Omental fat pad (tissue), 4 donors: Measurements from ENCODE around the gene LAPTM4A. TPM values are rescaled to one million over a fixed set of nuclear protein-coding genes. Genes with fewer than 3 reads are reported as not detected.

Source experiments
- ATAC-seq: fragments of 150-250 bp; one replicate; pipeline ENCODE4 v1.9.1; 2016; ENCODE audit warnings: mild to moderate bottlenecking, moderate library complexity; ENCODE audit not compliant: low FRiP score
- DNase-seq: peaks from one replicate; pipeline ENCODE4 v3.0.0-alpha.2; 2019; ENCODE audit warnings: low spot score
- total RNA-seq, 4 donors: library from RNA; depleted of rRNA; stranded (reverse); fragments of >200 nt; gene quantifications; one replicate each; pipeline ENCODE4 v1.1.0, GENCODE V29; 2016
- TF ChIP-seq, protein P1 (sequence below), 3 donors: fragments of 450-650 bp; IDR thresholded peaks; one replicate each; pipeline ENCODE4 v1.5.1; 2016 to 2017; ENCODE audit warnings: antibody characterized with exemption in 3 of 3, mild to moderate bottlenecking in 3 of 3, moderate library complexity in 2 of 3

LAPTM4A gene
- total RNA-seq, 4 donors from 2014 or later = 174 to 306 (median 225) TPM

DNA sequence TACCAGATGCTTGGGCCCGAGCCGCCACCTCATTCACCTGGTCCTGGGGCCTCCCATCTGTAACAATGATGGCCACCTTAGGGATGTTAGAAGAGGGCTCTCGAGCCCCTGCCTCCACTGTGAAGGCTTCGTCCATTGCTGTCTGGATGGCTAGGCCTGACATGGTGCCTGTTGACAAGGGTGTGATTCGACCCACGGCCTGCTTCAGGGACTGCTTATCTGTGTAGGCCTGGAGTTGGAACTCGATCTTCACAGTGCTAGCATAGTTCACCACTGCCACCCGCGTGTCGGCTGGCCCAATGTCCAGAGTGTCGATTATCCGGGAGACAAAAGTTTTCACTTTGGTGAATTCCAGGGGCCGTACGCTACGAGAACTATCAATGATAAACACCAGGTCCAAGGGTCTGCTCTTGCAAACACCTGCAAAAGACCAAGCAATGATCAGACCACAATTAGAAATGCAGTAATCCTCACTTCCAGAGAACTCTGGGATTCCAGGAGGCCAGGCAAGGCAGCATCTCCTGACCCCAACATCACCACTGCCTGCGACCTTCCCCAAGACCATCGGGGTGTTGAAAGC, 45.4 kb downstream of the LAPTM4A start:
- DNase-seq (no peak), ATAC-seq (no peak)
- TF ChIP-seq, protein P1, sequence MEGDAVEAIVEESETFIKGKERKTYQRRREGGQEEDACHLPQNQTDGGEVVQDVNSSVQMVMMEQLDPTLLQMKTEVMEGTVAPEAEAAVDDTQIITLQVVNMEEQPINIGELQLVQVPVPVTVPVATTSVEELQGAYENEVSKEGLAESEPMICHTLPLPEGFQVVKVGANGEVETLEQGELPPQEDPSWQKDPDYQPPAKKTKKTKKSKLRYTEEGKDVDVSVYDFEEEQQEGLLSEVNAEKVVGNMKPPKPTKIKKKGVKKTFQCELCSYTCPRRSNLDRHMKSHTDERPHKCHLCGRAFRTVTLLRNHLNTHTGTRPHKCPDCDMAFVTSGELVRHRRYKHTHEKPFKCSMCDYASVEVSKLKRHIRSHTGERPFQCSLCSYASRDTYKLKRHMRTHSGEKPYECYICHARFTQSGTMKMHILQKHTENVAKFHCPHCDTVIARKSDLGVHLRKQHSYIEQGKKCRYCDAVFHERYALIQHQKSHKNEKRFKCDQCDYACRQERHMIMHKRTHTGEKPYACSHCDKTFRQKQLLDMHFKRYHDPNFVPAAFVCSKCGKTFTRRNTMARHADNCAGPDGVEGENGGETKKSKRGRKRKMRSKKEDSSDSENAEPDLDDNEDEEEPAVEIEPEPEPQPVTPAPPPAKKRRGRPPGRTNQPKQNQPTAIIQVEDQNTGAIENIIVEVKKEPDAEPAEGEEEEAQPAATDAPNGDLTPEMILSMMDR (IDR thresholded peaks at IDR 0.05) = no peak

DNA sequence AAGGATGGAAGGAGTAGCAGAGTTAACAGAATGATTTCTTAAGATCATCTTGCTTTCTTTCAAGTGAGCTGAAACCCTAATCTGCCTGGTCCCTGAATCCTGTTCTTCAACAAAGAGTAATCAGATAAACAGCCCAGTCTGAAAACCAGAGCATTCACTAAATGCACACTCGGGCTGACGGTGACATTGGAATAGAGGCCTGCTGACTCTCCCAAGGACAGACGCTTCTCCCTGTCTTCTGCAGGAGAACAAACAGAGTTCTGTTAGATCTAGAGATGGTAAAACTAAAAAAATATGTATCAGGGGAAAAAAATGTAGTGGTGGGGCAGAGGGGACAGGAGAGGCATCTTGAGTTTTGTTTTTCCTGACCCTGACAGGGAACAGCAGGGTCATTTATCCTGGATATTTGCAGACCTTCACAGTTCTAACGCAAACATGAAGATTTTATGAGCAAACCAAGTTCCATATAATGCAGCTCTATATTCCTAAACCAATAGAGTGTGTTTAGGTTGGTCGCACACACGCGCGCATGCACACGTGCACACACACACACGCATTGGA, 46.3 kb downstream of the LAPTM4A start:
- ATAC-seq (no peak), DNase-seq (no peak)
- TF ChIP-seq, protein P1 (IDR thresholded peaks at IDR 0.05) = no peak

DNA sequence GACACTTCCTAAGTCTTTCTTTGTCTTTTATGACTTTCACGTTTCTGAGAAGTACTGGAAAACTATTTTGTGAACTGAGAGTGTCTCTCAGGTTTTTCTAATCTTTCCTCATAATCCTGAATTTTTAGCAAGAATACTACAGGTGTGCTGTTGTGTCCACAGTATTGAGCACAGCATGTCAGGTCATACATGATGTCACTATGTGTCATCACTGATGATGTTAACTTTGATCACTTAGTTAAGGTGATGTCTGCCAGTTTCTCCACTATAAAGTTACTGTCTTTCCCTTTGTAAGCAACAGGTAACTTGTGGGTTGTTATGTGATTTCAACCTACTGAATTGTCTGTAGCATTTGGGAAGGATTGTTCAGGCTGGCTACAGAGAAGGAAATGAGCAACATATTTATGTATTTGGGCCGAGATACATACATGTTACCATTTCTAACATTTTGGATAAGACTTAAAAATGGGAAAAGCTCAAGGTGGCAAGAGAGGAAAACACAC, 50.0 kb downstream of the LAPTM4A start:
- TF ChIP-seq, protein P1 (IDR thresholded peaks at IDR 0.05) = no peak
- no peak for ATAC-seq
- no peak for DNase-seq

DNA sequence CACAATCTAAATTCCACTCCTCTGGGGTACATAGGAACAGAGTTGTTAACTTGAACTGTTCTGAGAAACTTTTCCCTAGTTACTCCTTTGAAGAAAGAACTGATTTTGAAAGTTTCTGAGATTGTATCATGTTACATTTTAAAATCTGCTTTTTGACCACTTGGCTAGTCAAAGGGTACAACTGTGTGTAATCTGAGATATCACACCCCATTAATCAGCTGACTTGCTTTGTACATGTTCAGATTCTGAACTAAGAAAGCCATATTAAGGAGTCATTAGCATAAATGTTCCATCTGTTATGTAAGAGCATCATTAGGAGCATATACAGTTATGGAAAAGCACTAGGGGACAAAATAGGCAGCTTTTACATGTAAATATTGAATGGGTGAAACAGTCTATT, 57.7 kb downstream of the LAPTM4A start:
- TF ChIP-seq, protein P1 (IDR thresholded peaks at IDR 0.05) = no peak
- ATAC-seq = no peak
- DNase-seq = no peak

DNA sequence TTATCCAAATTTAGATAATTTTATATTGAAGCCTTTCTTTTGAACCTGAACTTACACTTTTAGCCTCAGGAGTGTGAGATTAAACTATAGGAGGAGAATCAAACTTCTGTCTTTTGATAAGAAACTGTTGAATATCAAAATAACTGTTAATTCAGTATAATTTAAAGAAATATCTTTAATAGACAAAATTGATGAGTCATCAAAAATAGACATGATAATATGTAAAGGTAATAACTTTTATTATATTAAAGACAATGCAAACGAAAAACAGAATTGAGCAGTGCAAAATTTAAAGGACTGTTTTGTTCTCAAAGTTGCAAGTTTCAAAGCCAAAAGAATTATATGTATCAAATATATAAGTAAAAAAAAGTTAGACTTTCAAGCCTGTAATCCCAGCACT, 59.5 kb downstream of the LAPTM4A start:
- ATAC-seq (no peak), DNase-seq (no peak)
- TF ChIP-seq, protein P1 (IDR thresholded peaks at IDR 0.05) = no peak

DNA sequence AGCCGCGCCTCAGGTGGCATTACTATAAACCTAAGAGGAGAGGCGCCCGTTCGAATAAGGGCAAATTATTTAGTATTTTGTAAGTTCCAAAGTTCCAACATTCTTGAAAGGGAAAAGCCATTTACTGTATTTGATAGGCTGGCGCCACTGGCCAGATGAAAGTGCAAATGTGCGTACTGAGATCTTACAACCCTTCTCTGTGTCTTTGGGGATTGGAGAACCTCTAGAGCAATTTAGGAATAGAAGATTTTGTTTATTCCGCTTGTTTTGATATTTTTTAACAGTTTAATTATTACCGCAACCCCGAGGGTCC, 61.1 kb downstream of the LAPTM4A start:
- TF ChIP-seq, protein P1 (IDR thresholded peaks at IDR 0.05) = no peak
- ATAC-seq = no peak
- no peak for DNase-seq
